ENCODE data around the gene EFL1. TPM values are rescaled to one million over a fixed set of nuclear protein-coding genes. Genes with fewer than 3 reads are reported as not detected.
"Not testable (repeated sequence)": the region's sequence is repeated elsewhere in the genome, so short reads cannot be mapped to it uniquely, and the experiment has no call there.

Gene EFL1
- total RNA-seq, 1 donor, result 22.9 TPM

- no peak for DNase-seq (ENCODE audit: low read depth)
Measured at GRCh38 chr15:82272154-82272553, 9.6 kb upstream of the EFL1 start.

GRCh38 chr15:82268454-82268853, 5.9 kb upstream of the EFL1 start:
- H3K4me3 ChIP-seq (ENCODE audit: low read depth, low read length); DNase-seq (ENCODE audit: low read depth): not testable (repeated sequence)

More at GRCh38 chr15:82272154-82272553, 9.6 kb upstream of the EFL1 start:
- TF ChIP-seq CTCF (IDR thresholded peaks at IDR 0.05; ENCODE audit: insufficient read depth, low read depth, low read length), result no peak
- no peak overlapping the region for H3K4me3 ChIP-seq (ENCODE audit: low read depth, low read length)

GRCh38 chr15:82267137-82267536, 4.6 kb upstream of the EFL1 start:
- not testable (repeated sequence) for H3K4me3 ChIP-seq (ENCODE audit: low read depth, low read length); DNase-seq (ENCODE audit: low read depth)

GRCh38 chr15:82263350-82263749, 816 bp upstream of the EFL1 start:
- H3K4me3 ChIP-seq (ENCODE audit: low read depth, low read length), result peak overlapping the region; percentile 74
- DNase-seq (ENCODE audit: low read depth), result no peak
- TF ChIP-seq CTCF (IDR thresholded peaks at IDR 0.05; ENCODE audit: insufficient read depth, low read depth, low read length), result no peak

- DNase-seq (ENCODE audit: low read depth), result peak; percentile 58
- H3K4me3 ChIP-seq (ENCODE audit: low read depth, low read length), result peak overlapping the region; percentile 74
Measured at GRCh38 chr15:82261566-82262421, 740 bp downstream of the EFL1 start.

- H3K4me3 ChIP-seq (ENCODE audit: low read depth, low read length); DNase-seq (ENCODE audit: low read depth): not testable (repeated sequence)
Measured at GRCh38 chr15:82248261-82248660, 14.3 kb downstream of the EFL1 start.

GRCh38 chr15:82245956-82246355, 16.6 kb downstream of the EFL1 start:
- H3K4me3 ChIP-seq (ENCODE audit: low read depth, low read length); DNase-seq (ENCODE audit: low read depth): not testable (repeated sequence)

GRCh38 chr15:82243644-82244043, 18.9 kb downstream of the EFL1 start:
- not testable (repeated sequence) for H3K4me3 ChIP-seq (ENCODE audit: low read depth, low read length); DNase-seq (ENCODE audit: low read depth)

GRCh38 chr15:82241836-82242499, 20.6 kb downstream of the EFL1 start:
- not testable (repeated sequence) for DNase-seq (ENCODE audit: low read depth); H3K4me3 ChIP-seq (ENCODE audit: low read depth, low read length)

- no peak for TF ChIP-seq CTCF (IDR thresholded peaks at IDR 0.05; ENCODE audit: insufficient read depth, low read depth, low read length)
- no peak overlapping the region for H3K4me3 ChIP-seq (ENCODE audit: low read depth, low read length)
- DNase-seq (ENCODE audit: low read depth), result no peak
Measured at GRCh38 chr15:82239685-82240391, 22.7 kb downstream of the EFL1 start.

GRCh38 chr15:82237944-82238534, 24.5 kb downstream of the EFL1 start:
- DNase-seq (ENCODE audit: low read depth); H3K4me3 ChIP-seq (ENCODE audit: low read depth, low read length): not testable (repeated sequence)
